Fibroblast of peridontal ligament (primary cell): ENCODE data around the gene DCUN1D2.
"Not testable (repeated sequence)": the region's sequence is repeated elsewhere in the genome, so short reads cannot be mapped to it uniquely, and the experiment has no call there.

Experiments used
- DNase-seq: peaks from one replicate; pipeline ENCODE4 v3.0.0-alpha.2; 2010; ENCODE audit errors: extremely low read depth

Gene DCUN1D2

GRCh38 chr13:113489549-113490495, 689 bp downstream of the DCUN1D2 start:
- peak; percentile 33 for DNase-seq

GRCh38 chr13:113489171-113489548, 1.4 kb downstream of the DCUN1D2 start:
- peak; percentile 19 for DNase-seq

DNA sequence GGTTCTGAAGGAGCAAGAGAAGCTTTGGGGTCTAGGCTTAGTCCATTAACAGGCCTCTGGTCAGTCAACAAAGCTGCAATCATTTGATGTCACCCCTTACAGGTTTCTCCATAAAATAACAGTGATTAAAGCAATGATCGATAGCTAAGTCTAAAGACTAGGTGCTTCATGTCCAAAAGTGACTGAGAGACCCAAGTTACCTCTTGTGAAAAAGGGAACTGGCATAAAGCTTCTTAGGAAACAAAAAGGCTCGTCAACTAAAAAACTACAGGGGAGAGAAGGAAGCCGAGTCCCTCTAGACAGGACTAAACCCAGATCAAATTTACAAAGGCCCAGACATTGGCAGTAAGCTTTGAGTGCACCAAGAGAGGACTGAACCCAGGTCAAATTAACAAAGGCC, 2.2 kb downstream of the DCUN1D2 start:
- no peak for DNase-seq

GRCh38 chr13:113486698-113487097, 3.8 kb downstream of the DCUN1D2 start:
- DNase-seq = no peak

GRCh38 chr13:113485545-113485944, 5.0 kb downstream of the DCUN1D2 start:
- DNase-seq = no peak

GRCh38 chr13:113483504-113484293, 6.8 kb downstream of the DCUN1D2 start:
- no peak for DNase-seq

DNA sequence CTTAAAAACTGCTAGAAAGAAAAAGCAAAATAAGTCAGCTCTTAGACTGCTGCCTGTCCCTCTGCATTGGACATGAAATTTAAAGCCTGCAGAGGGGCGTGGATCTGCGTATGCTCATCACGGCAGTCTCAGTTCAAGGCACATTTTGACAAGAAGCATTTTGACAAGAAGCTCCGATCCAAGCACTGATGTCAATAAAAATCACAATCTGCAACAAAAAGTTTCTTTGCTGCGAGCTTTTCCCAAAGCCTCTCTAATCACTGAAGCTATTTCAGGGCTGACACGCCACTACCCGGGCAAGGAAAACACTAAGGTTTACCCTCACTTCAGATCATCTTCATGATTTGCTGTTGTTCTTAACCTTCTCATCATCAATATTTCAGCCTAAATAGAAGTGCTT, 7.4 kb downstream of the DCUN1D2 start:
- no peak for DNase-seq

DNA sequence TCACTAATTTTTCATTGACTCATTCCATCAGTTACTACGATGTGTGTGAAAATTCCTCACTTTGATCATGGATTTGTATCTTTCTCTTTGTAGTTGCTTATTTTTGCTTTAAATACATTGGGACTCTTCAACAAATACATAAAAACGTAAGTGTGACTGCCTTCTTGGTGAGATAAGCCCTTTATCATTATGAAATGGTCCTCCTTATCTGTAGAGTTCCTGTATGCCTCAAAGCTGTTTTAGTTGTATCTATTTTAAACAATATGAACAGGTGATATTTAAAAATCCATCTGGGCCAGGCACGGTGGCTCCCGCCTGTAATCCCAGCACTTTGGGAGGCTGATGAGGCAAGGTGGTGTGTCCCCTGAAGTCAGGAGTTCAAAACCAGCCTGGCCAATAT, 11.3 kb downstream of the DCUN1D2 start:
- no peak for DNase-seq

GRCh38 chr13:113477724-113478123, 12.8 kb downstream of the DCUN1D2 start:
- no peak for DNase-seq

- DNase-seq = no peak
Measured at GRCh38 chr13:113476811-113477210, 13.7 kb downstream of the DCUN1D2 start.

- no peak for DNase-seq
Measured at GRCh38 chr13:113475911-113476310, 14.6 kb downstream of the DCUN1D2 start.

DNA sequence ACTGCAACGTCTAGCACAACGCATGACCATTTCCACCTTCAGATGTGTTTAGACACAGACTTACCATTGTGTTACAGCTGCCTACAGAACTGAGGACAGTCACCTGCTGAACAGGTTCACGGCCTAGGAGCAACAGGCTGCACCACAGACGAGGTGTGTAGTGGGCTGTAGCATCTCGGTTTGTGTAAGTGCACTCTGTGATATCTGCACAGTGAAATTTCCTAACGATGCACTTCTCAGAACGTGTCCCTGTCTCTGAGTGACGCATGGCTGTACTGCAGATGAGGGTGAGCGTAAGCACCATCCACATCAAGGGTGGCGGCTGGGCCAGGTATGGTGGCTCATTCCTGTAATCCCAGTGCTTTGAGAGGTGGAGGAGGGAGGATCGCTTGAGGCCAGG, 15.2 kb downstream of the DCUN1D2 start:
- no peak for DNase-seq

GRCh38 chr13:113474179-113474578, 16.3 kb downstream of the DCUN1D2 start:
- no peak for DNase-seq

GRCh38 chr13:113472355-113473025, 18.0 kb downstream of the DCUN1D2 start:
- DNase-seq = no peak

GRCh38 chr13:113471844-113472243, 18.7 kb downstream of the DCUN1D2 start:
- no peak for DNase-seq

GRCh38 chr13:113470635-113471163, 19.8 kb downstream of the DCUN1D2 start:
- DNase-seq = not testable (repeated sequence)

DNA sequence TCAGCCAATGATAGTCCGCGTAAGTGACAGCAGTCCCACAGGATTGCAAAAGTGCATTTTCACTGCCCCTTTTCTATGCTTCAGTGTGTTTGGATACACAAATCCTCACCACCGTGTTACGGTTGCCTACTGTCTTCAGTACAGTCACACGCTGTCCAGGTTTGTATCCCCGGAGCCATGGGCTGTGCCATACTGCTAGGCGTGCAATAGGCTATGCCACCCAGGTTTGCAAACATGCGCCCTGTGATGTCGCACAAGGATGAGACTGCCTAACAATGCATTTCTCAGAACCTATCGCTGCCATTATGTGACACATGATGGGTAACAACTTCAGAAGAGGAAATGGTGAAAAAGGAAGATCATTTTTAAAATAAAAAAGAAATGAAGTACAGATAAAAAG, 20.4 kb downstream of the DCUN1D2 start:
- DNase-seq = no peak

- DNase-seq = no peak
Measured at GRCh38 chr13:113469582-113469981, 20.9 kb downstream of the DCUN1D2 start.

DNA sequence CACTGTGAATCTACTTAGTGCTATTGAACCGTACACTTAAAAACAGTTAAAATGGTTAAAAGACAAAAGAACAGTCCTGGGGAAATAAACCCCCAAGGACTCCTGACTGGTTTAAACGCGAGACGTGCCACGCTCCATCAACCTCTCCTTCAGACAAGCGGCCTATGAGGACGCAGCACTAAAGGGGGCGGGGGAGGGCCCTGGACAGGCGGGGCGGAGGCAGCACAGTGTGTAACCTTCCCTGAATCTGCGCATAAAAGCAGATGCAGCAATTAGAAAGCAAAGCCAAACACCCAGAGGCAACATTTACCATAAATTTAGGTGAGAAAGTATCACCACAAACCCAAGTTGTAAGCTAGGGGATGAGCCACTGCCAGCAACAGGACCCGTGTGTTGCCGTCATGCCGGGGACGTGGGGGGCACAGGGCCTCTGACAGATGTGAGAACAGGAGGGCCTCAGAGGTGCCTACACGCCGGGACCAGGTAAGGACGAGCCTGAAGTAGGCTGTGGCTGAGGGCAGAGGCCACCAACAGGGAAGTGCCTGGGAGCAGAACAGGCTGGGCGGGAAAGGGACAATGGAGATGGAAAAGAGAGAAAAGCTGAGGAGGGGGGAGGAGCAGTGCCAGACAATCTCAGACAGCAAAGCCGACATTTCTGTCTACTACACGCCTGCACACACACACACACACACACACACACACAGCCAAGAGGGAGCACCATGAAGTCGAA, 21.9 kb downstream of the DCUN1D2 start:
- DNase-seq = no peak

DNA sequence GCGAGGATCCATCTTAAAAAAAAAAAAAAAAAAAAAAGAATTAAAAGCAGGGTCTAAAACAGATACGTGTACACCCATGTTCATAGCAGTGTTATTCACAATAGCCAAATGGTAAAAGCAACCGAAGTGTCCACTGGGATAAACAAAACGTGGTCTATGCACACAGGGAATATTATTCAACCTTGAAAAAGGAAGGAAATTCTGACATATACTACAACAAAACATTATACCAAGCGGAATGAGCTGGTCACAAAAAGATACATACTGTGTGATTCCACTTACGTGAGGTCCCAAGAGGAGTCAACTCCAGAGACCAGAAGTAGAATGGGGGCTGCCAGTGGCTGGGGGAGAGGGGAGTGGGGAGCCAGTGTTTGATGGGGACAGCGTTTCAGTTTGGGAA, 22.5 kb downstream of the DCUN1D2 start:
- no peak for DNase-seq

- no peak for DNase-seq
Measured at GRCh38 chr13:113466383-113466782, 24.1 kb downstream of the DCUN1D2 start.
